Measurements from ENCODE around the gene EIF4E3. TPM values are rescaled to one million over a fixed set of nuclear protein-coding genes. Genes with fewer than 3 reads are reported as not detected.

Gene EIF4E3
- polyA plus RNA-seq, 1 of the 3 experiments (the other 2 are of a cell fraction): 0.67 TPM

DNA sequence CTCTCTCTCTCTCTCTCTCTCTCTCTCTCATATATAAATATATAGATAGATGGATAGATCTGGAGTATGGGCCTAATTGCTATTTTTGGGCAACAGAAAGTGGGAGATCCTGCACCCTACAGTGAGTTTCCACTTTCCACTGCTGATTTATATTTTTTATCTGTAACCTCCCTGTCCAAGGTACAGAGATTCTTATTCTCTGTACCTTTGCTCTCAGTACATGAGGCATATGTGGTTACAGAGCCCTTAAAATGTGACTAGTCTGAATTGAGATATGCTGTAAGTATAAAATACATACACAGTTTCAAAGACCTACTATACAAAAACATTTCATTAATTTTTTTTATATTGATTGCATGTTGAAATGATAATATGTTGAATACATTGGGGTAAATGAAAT is 90.5 kb downstream of the EIF4E3 start:
- Histone ChIP-seq H3K4me1 (ENCODE audit: control insufficient read depth in 1 of 2, insufficient read depth in 2 of 2, low read depth in 1 of 2, low read length in 1 of 2) (no peaks in the 10 kb centered on the region), H3K27ac (ENCODE audit: low read depth in 2 of 2, low read length in 1 of 2) (no peak overlapping the region), H3K9me2 (no peaks in the 10 kb centered on the region), H3K9ac (no peak overlapping the region), H2AFZ (ENCODE audit: low read depth) (no peak overlapping the region), H3K79me2 (ENCODE audit: insufficient read depth) (no peaks in the 10 kb centered on the region), H4K20me1 (ENCODE audit: insufficient read depth) (no peaks in the 10 kb centered on the region), H3K9me3 (no peaks in the 10 kb centered on the region), H3K36me3 (replicated peaks in 1 of 2; ENCODE audit: control insufficient read depth in 1 of 2, insufficient read depth in 2 of 2, low read length in 1 of 2) (no peaks in the 10 kb centered on the region), H3F3A (replicated peaks; ENCODE audit: insufficient read depth) (no peaks in the 10 kb centered on the region), H3K4me3 (ENCODE audit: low read depth in 2 of 2, low read length in 1 of 2) (no peak overlapping the region), H3K4me2 (no peak overlapping the region), H3K27me3 (ENCODE audit: insufficient read depth) (no peaks in the 10 kb centered on the region)
- ChIA-PET POLR2A (no interaction called here), CTCF (interaction anchor here (1.1 kb wide), 1 partner anchor 1084 kb away, joined by 3 read pairs; no protein-coding TSS in a partner anchor)
- no peak for DNase-seq
- TF ChIP-seq YY1 (IDR thresholded peaks at IDR 0.05; ENCODE audit: low read depth) (no peak), TEAD4 (IDR thresholded peaks at IDR 0.05; ENCODE audit: borderline replicate concordance, insufficient read depth) (no peak), ELF1 (IDR thresholded peaks at IDR 0.05) (no peak), NRF1 (IDR thresholded peaks at IDR 0.05; ENCODE audit: low read depth, low read length) (no peak), RCOR1 (IDR thresholded peaks at IDR 0.05; ENCODE audit: low read length) (no peak), USF2 (IDR thresholded peaks at IDR 0.05; ENCODE audit: borderline replicate concordance, low read depth, low read length) (no peak), RAD21 (IDR thresholded peaks at IDR 0.05; ENCODE audit: low read length) (no peak), FOXJ3 (CRISPR knock-in tag; IDR thresholded peaks at IDR 0.05) (no peak), TCF12 (IDR thresholded peaks at IDR 0.05) (no peak), SIN3A (IDR thresholded peaks at IDR 0.05; ENCODE audit: borderline replicate concordance, low read depth, low read length) (no peak), SMC3 (IDR thresholded peaks at IDR 0.05; ENCODE audit: low read depth, low read length) (no peak), RXRA (IDR thresholded peaks at IDR 0.05; ENCODE audit: borderline replicate concordance, low read depth) (no peak), CHD2 (IDR thresholded peaks at IDR 0.05; ENCODE audit: low read length, partially characterized antibody) (no peak), GABPA (IDR thresholded peaks at IDR 0.05; ENCODE audit: low read depth) (no peak), IRF3 (IDR thresholded peaks at IDR 0.05; ENCODE audit: low read depth, low read length) (no peak), JUND (IDR thresholded peaks at IDR 0.05) (no peak)
- TF ChIP-seq, protein P1, sequence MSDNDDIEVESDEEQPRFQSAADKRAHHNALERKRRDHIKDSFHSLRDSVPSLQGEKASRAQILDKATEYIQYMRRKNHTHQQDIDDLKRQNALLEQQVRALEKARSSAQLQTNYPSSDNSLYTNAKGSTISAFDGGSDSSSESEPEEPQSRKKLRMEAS (IDR thresholded peaks at IDR 0.05; ENCODE audit: low read depth): no peak
- TF ChIP-seq, protein P2, sequence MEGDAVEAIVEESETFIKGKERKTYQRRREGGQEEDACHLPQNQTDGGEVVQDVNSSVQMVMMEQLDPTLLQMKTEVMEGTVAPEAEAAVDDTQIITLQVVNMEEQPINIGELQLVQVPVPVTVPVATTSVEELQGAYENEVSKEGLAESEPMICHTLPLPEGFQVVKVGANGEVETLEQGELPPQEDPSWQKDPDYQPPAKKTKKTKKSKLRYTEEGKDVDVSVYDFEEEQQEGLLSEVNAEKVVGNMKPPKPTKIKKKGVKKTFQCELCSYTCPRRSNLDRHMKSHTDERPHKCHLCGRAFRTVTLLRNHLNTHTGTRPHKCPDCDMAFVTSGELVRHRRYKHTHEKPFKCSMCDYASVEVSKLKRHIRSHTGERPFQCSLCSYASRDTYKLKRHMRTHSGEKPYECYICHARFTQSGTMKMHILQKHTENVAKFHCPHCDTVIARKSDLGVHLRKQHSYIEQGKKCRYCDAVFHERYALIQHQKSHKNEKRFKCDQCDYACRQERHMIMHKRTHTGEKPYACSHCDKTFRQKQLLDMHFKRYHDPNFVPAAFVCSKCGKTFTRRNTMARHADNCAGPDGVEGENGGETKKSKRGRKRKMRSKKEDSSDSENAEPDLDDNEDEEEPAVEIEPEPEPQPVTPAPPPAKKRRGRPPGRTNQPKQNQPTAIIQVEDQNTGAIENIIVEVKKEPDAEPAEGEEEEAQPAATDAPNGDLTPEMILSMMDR (IDR thresholded peaks at IDR 0.05): no peak
- TF ChIP-seq, protein P3, sequence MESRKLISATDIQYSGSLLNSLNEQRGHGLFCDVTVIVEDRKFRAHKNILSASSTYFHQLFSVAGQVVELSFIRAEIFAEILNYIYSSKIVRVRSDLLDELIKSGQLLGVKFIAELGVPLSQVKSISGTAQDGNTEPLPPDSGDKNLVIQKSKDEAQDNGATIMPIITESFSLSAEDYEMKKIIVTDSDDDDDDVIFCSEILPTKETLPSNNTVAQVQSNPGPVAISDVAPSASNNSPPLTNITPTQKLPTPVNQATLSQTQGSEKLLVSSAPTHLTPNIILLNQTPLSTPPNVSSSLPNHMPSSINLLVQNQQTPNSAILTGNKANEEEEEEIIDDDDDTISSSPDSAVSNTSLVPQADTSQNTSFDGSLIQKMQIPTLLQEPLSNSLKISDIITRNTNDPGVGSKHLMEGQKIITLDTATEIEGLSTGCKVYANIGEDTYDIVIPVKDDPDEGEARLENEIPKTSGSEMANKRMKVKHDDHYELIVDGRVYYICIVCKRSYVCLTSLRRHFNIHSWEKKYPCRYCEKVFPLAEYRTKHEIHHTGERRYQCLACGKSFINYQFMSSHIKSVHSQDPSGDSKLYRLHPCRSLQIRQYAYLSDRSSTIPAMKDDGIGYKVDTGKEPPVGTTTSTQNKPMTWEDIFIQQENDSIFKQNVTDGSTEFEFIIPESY (IDR thresholded peaks at IDR 0.05; ENCODE audit: borderline replicate concordance, low read depth): no peak

All from SK-N-SH (cell line).